ENCODE results near the gene GBP4. TPM values are rescaled to one million over a fixed set of nuclear protein-coding genes. Genes with fewer than 3 reads are reported as not detected.

GBP4 gene
- total RNA-seq, 1 donor from 2014 or later: 9.7 TPM

- DNase-seq (ENCODE audit: low spot score): no peak
Measured at GRCh38 chr1:89172468-89173143, 26.1 kb downstream of the GBP4 start.

- DNase-seq (ENCODE audit: low spot score): no peak
Measured at GRCh38 chr1:89171067-89171438, 27.7 kb downstream of the GBP4 start.

GRCh38 chr1:89170170-89171066 lies 28.3 kb downstream of the GBP4 start:
- DNase-seq (ENCODE audit: low spot score): no peak

- no peak for DNase-seq (ENCODE audit: low spot score)
Measured at GRCh38 chr1:89169166-89169565, 29.6 kb downstream of the GBP4 start.

GRCh38 chr1:89167590-89168230 lies 31.0 kb downstream of the GBP4 start:
- no peak for DNase-seq (ENCODE audit: low spot score)

- DNase-seq (ENCODE audit: low spot score): no peak
Measured at GRCh38 chr1:89166705-89167104, 32.0 kb downstream of the GBP4 start.

GRCh38 chr1:89165811-89166210 lies 32.9 kb downstream of the GBP4 start:
- DNase-seq (ENCODE audit: low spot score): no peak

GRCh38 chr1:89151047-89151446 lies 47.7 kb downstream of the GBP4 start:
- DNase-seq (ENCODE audit: low spot score): no peak

GRCh38 chr1:89149976-89150375 lies 48.8 kb downstream of the GBP4 start:
- no peak for DNase-seq (ENCODE audit: low spot score)

GRCh38 chr1:89149229-89149628 lies 49.5 kb downstream of the GBP4 start:
- DNase-seq (ENCODE audit: low spot score): no peak

GRCh38 chr1:89147678-89148658 lies 50.8 kb downstream of the GBP4 start:
- DNase-seq (ENCODE audit: low spot score): no peak

GRCh38 chr1:89146721-89147120 lies 52.0 kb downstream of the GBP4 start:
- DNase-seq (ENCODE audit: low spot score): no peak

- DNase-seq (ENCODE audit: low spot score): no peak
Measured at GRCh38 chr1:89143484-89143883, 55.3 kb downstream of the GBP4 start.

- no peak for DNase-seq (ENCODE audit: low spot score)
Measured at GRCh38 chr1:89142160-89142559, 56.6 kb downstream of the GBP4 start.

GRCh38 chr1:89133747-89134146 lies 65.0 kb downstream of the GBP4 start:
- DNase-seq (ENCODE audit: low spot score): no peak

Other genes with a start within 250 kb of the GBP4 start
- 28.1 TPM for gene KYAT3, start 206.3 kb downstream of the GBP4 start, total RNA-seq
- gene RBMXL1, start 206.3 kb downstream of the GBP4 start, total RNA-seq: 31.3 TPM
- 10.3 TPM for gene GBP3, start 176.1 kb downstream of the GBP4 start, total RNA-seq
- gene GBP1, start 133.7 kb downstream of the GBP4 start, total RNA-seq: 21.5 TPM
- gene GBP2, start 72.8 kb downstream of the GBP4 start, total RNA-seq: 45.9 TPM
- gene GBP7, start 22.9 kb downstream of the GBP4 start, total RNA-seq: not detected
- gene GBP5, start 73.9 kb upstream of the GBP4 start, total RNA-seq: 2.1 TPM
- gene GBP6, start 165.1 kb upstream of the GBP4 start, total RNA-seq: not detected

Data from mesenteric fat pad (tissue), 1 donor.